Right ventricle myocardium superior (tissue), 1 donor: ENCODE results near the gene RNF183. TPM values are rescaled to one million over a fixed set of nuclear protein-coding genes. Genes with fewer than 3 reads are reported as not detected.
A peak's percentile ranks its signal among the peaks of the same experiment; 100 is the strongest.
"Not testable (repeated sequence)": the region's sequence is repeated elsewhere in the genome, so short reads cannot be mapped to it uniquely, and the experiment has no call there.

Source experiments
- ATAC-seq: fragments of 200-7000 bp; cut with Tn5 transposase; one replicate; pipeline ENCODE4 v1.9.1; 2020; ENCODE audit warnings: mild to moderate bottlenecking; ENCODE audit not compliant: poor library complexity
- DNase-seq: peaks from one replicate; pipeline ENCODE4 v3.0.0-alpha.2; 2020
- intact Hi-C: fragments of 100-400 bp; cut with DNase I; formaldehyde crosslinking; loops from one replicate; pipeline ENCODE4 v1.11.2; 2022
- total RNA-seq: library from RNA; stranded (reverse); fragmentation: NEBNext Ultra II Directional; extraction: Animal tissue kit (Norgen Biotek cat#: 25700); gene quantifications from one replicate; pipeline ENCODE4 v1.2.1, GENCODE V29; 2021
- donor health status: DM: no; HTN: yes; CAD: no; lungs with severe emphysema.

Gene RNF183
- total RNA-seq, 1 donor from 2014 or later, result not detected

GRCh38 chr9:113320051-113320450 is 16.9 kb upstream of the RNF183 start:
- no peak for DNase-seq
- ATAC-seq, result no peak
- intact Hi-C loops, result no loop called here

- DNase-seq (no peak), ATAC-seq (no peak)
- intact Hi-C loops, result no loop called here
These were observed 15.9 kb upstream of the RNF183 start for GRCh38 chr9:113319054-113319453.

DNA sequence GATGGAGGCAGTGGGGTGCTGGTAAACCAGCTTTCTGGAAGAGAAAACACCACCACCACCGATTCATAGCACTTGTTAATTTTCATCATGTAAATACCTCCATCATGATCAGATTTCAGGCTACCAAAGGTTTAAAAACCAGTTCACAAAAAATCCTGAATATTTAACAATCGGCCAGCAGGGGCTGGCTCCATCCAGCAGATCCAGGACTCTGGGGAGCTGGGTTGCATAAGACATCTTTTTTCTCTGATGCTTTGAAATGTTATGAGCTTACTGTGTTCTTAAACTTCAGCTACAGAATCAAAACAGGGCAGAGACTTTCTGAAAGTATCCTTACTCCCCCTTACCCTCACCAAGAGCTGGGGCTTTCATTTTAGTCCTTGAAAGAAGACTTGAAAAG is 14.6 kb upstream of the RNF183 start:
- intact Hi-C loops, result no loop called here
- no peak for ATAC-seq
- no peak for DNase-seq

DNA sequence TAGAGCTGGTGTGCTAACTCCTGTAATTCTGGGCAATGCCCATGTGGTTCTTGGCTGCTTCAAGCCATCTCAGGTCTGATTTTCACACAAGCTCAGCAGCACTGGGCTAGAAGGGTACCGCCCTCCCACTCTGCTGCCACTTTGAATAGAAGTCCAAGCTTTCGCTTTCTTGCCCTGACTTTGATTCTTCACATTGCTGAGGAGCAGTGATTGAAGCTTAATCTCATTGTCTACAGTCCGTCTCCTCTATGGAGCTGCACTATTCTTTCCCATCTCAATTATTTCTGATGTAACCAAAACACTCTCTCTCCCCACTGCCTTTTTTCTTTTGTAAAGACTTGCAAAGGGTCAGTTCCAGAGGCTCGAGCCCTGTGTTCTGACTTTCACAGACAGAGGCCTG is 12.9 kb upstream of the RNF183 start:
- ATAC-seq (no peak), DNase-seq (no peak)
- intact Hi-C loops, result no loop called here

GRCh38 chr9:113315231-113315630 is 12.1 kb upstream of the RNF183 start:
- DNase-seq, result no peak
- ATAC-seq, result no peak
- intact Hi-C loops, result no loop called here

DNA sequence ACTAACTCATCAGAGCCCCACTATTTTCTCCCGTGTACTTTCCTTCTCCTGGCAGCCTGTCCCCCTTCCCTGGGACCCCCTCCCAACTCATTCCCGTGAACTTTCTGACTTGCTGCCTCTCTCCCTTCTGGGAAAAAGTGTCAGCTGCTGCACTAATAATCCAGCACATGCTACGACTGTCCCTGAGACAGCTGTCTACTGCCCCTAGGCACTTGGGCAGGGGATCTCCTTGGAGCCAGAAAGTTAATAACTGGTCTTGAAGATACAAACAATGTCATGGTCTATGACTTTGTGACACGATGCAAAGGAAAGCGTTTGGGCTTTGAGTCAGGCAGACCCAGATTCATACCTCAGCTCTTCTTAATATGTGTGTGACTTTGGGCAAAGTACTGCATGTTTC is 10.1 kb upstream of the RNF183 start:
- ATAC-seq, result no peak
- intact Hi-C loops, result no loop called here
- no peak for DNase-seq

- no peak for ATAC-seq
- no peak for DNase-seq
- intact Hi-C loops, result no loop called here
These were observed 8.8 kb upstream of the RNF183 start for GRCh38 chr9:113311961-113312360.

- peak; percentile 79 for ATAC-seq
- intact Hi-C loops, result no loop called here
- DNase-seq, result no peak
These were observed 7.4 kb upstream of the RNF183 start for GRCh38 chr9:113310538-113310937.

- intact Hi-C loops, result loop anchor here (5.0 kb wide), 1 partner anchor 98 kb away; no protein-coding TSS in a partner anchor
- DNase-seq (no peak), ATAC-seq (peak; percentile 76)
These were observed 6.1 kb upstream of the RNF183 start for GRCh38 chr9:113309204-113309813.

GRCh38 chr9:113307396-113307975 is 4.3 kb upstream of the RNF183 start:
- DNase-seq (no peak), ATAC-seq (no peak)
- intact Hi-C loops, result loop anchor here (5.0 kb wide), 1 partner anchor 100 kb away; no protein-coding TSS in a partner anchor

- DNase-seq (no peak), ATAC-seq (no peak)
- intact Hi-C loops, result loop anchor here (5.0 kb wide), 1 partner anchor 101 kb away; no protein-coding TSS in a partner anchor
These were observed 3.4 kb upstream of the RNF183 start for GRCh38 chr9:113306566-113306965.

GRCh38 chr9:113301548-113301947 is 1.6 kb downstream of the RNF183 start:
- ATAC-seq, result no peak
- DNase-seq, result no peak
- intact Hi-C loops, result no loop called here

DNA sequence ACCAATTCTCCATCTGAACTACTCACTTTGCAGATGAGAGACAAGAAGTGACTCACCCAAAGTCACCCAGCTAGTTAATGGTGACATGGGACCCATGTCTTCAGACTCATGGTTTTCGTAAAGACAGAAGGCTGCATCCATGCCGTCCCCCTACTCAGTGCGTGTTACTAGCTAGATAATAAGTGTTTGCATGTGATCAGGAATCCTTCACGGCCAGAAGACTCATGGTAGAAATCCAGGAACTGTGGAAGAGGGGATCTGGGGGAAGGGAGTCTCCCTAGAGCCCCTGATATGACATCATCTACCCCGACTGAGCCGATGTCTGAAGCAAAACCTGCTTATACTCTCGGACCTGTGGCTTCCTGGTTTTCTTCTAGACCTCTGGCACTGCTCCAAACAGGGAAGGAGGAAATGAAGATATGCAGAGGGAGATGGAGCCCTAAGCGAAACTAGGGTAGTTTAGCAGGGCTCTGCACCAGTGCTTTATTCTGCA is 3.3 kb downstream of the RNF183 start:
- no peak for DNase-seq
- intact Hi-C loops, result no loop called here
- ATAC-seq, result no peak

- DNase-seq (no peak), ATAC-seq (no peak)
- intact Hi-C loops, result no loop called here
These were observed 4.0 kb downstream of the RNF183 start for GRCh38 chr9:113298924-113299770.

GRCh38 chr9:113298311-113298710 is 4.9 kb downstream of the RNF183 start:
- DNase-seq (no peak), ATAC-seq (no peak)
- intact Hi-C loops, result no loop called here

DNA sequence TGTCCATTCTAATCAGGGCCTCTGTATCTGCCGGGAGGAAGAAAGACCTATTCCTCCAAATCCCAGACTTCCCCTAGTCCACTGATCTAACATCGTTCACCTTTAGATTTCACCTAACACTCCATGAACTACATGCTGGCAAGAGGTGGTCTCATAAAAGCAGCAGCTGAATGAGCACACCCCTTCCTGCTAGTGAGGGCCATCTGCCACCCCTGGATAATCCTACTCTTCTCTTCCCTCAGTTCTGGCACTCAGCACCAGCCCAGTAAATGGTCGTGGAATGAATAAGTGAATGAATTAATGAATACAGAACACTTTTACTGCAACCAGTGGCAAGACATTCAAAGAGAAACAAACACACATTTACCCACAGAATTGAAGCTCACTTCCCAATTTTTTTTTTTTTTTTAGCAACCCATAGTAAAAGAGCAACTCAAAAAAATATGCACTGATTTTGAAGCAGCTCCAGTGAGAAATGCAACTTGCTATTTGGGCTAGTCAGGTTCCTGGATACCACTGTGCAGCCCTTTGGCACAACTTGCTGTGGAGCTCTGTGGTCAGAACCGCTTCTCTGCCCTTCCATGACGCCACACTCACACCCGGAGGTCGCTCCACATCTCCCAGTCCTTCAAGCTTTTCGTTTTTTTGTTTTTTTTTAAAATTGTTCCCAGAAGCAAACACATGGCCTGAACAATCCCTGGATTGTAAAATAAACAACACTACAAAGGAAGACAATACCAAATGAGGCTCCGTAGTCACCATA is 6.2 kb downstream of the RNF183 start:
- no peak for ATAC-seq
- intact Hi-C loops, result no loop called here
- no peak for DNase-seq

- intact Hi-C loops, ATAC-seq, DNase-seq: not testable (repeated sequence)
These were observed 6.9 kb downstream of the RNF183 start for GRCh38 chr9:113296247-113296646.

DNA sequence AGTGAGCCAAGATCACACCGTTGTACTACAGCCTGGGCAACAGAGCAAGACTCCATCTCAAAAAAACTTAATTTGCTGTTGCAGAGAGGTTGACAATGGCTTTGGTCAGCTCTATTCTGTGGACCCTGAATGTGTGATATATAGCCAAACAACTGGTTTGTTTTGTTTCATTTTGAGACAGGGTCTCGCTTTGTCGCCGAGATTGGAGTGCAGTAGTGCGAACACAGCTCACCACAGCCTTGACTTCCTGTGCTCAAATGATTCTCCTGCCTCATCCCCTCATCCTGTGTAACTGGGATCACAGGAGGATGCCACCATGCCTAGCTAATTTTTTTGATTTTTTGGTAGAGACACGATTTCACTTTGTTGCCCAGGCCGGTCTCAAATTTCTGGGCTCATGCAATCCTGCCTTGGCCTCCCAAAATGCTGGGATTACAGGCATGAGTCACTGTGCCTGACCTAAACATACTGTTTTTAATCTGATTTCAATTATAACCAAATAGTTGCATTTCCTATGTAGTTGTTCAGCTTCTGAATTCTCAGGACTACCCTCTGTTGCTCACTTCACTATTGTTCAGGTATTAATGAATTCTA is 9.8 kb downstream of the RNF183 start:
- DNase-seq (no peak), ATAC-seq (no peak)
- intact Hi-C loops, result no loop called here
